PC-3 (cell line): ENCODE measurements around the gene SMYD3. TPM values are rescaled to one million over a fixed set of nuclear protein-coding genes. Genes with fewer than 3 reads are reported as not detected.

Experiments used
- ATAC-seq: fragments of 200-7000 bp; cut with Tn5 transposase; 2 replicates; pipeline ENCODE4 v1.9.1; 2020; ENCODE audit warnings: mild to moderate bottlenecking, moderate library complexity
- BruUV-seq: library from RNA; stranded (reverse); fragments of 400-500 nt; replicated peaks from 2 replicates; lab custom pipeline; 2021; lab: Mats Ljungman, UMichigan
- CTCF ChIA-PET: fragments of 300-600 bp; sonication (Branson Sonifier 250); formaldehyde crosslinking; loops from one replicate; lab custom pipeline; 2022; ENCODE audit warnings: antibody characterized with exemption; lab: Charles Lee
- POLR2A ChIA-PET: fragments of 300-600 bp; sonication (Branson Sonifier 250); formaldehyde crosslinking; loops from one replicate; lab custom pipeline; 2022; ENCODE audit warnings: antibody characterized with exemption; ENCODE audit not compliant: unreplicated experiment; lab: Charles Lee
- DNase-seq: peaks from one replicate; pipeline ENCODE4 v3.0.0-alpha.2; 2015
- H2AFZ ChIP-seq: fragments of 300-600 bp; sonication (generic); 2 replicates; pipeline ENCODE4 v1.6.0; 2016; ENCODE audit warnings: antibody characterized with exemption, low read length
- H3F3A ChIP-seq: fragments of 300-600 bp; sonication (generic); one replicate; pipeline ENCODE4 v1.6.0; 2017; ENCODE audit warnings: antibody characterized with exemption, low read length, control low read depth, mild to moderate bottlenecking; ENCODE audit not compliant: unreplicated experiment
- H3K27ac ChIP-seq: fragments of 300-600 bp; sonication (generic); 2 replicates; pipeline ENCODE4 v1.5.1; 2016; ENCODE audit warnings: mild to moderate bottlenecking, low read length
- H3K27me3 ChIP-seq: fragments of 300-600 bp; sonication (generic); 2 replicates; pipeline ENCODE4 v1.6.1; 2016; ENCODE audit warnings: low read length, mixed read lengths
- H3K36me3 ChIP-seq: fragments of 300-600 bp; sonication (generic); 2 replicates; pipeline ENCODE4 v1.6.1; 2016; ENCODE audit warnings: low read depth, mixed run types, low read length, mixed read lengths
- H3K4me1 ChIP-seq: fragments of 300-600 bp; sonication (generic); 2 replicates; pipeline ENCODE4 v1.5.1; 2016; ENCODE audit warnings: low read length; ENCODE audit not compliant: insufficient read depth
- H3K4me2 ChIP-seq: fragments of 300-600 bp; sonication (generic); 2 replicates; pipeline ENCODE4 v1.6.0; 2016; ENCODE audit warnings: low read length
- H3K4me3 ChIP-seq: fragments of 300-600 bp; sonication (generic); 2 replicates; pipeline ENCODE4 v1.5.1; 2016; ENCODE audit warnings: mild to moderate bottlenecking, low read length, mixed read lengths
- H3K79me2 ChIP-seq: fragments of 300-600 bp; sonication (generic); 2 replicates; pipeline ENCODE4 v1.6.1; 2017; ENCODE audit warnings: low read length, mixed read lengths
- H3K9ac ChIP-seq: fragments of 300-600 bp; sonication (generic); 2 replicates; pipeline ENCODE4 v1.6.0; 2016; ENCODE audit warnings: mild to moderate bottlenecking, low read length
- H3K9me2 ChIP-seq: fragments of 300-600 bp; sonication (generic); replicated peaks from 2 replicates; pipeline ENCODE4 v1.6.1; 2016; ENCODE audit warnings: mixed run types, low read length, mixed read lengths
- H3K9me3 ChIP-seq: fragments of 300-600 bp; sonication (generic); 2 replicates; pipeline ENCODE4 v1.6.1; 2016; ENCODE audit warnings: low read length, mixed read lengths
- H4K20me1 ChIP-seq: fragments of 300-600 bp; sonication (generic); 2 replicates; pipeline ENCODE4 v1.6.1; 2016; ENCODE audit warnings: low read length, mixed read lengths
- CTCF ChIP-seq: fragments of 300-600 bp; sonication (generic); conservative IDR thresholded peaks from 2 replicates; pipeline ENCODE4 v1.5.1; 2017; ENCODE audit warnings: antibody characterized with exemption, low read depth, mild to moderate bottlenecking, low read length
- EZH2 ChIP-seq: fragments of 300-600 bp; sonication (generic); IDR thresholded peaks from one replicate; pipeline ENCODE4 v1.6.1; 2017; ENCODE audit warnings: antibody characterized with exemption, mild to moderate bottlenecking, low read length; ENCODE audit not compliant: unreplicated experiment
- EZH2phosphoT487 ChIP-seq: fragments of 300-600 bp; sonication (generic); IDR thresholded peaks from 2 replicates; pipeline ENCODE4 v1.6.1; 2018; ENCODE audit warnings: mild to moderate bottlenecking, antibody characterized with exemption, low read length, borderline replicate concordance
- intact Hi-C: fragments of 100-400 bp; cut with micrococcal nuclease; formaldehyde crosslinking; loops from 2 replicates; pipeline ENCODE4 v1.9.0; 2023
- total RNA-seq: library from RNA; depleted of rRNA; stranded (reverse); fragments of >200 nt; gene quantifications from 2 replicates; pipeline ENCODE4 v1.2.3, GENCODE V29; 2014

Gene SMYD3
- total RNA-seq, 1 experiment from 2014 or later: 33.0 TPM

GRCh38 chr1:245915406-245915805 is 591.7 kb downstream of the SMYD3 start:
- no peak overlapping the region for H3K4me2 ChIP-seq
- intact Hi-C loops: no loop called here
- POLR2A ChIA-PET: no interaction called here
- BruUV-seq: no TSS peak
- H3K27ac ChIP-seq: no peak overlapping the region
- ATAC-seq (no peak), DNase-seq (no peak)
- no peaks in the 10 kb centered on the region for H3K79me2 ChIP-seq
- H3K9ac ChIP-seq: no peak overlapping the region
- TF ChIP-seq EZH2phosphoT487: no peak
- H3K4me1 ChIP-seq: no peaks in the 10 kb centered on the region
- no peaks in the 10 kb centered on the region for H3K9me2 ChIP-seq
- H3K27me3 ChIP-seq: no peaks in the 10 kb centered on the region
- H3K9me3 ChIP-seq: no peaks in the 10 kb centered on the region
- no peak overlapping the region for H3K4me3 ChIP-seq
- no peaks in the 10 kb centered on the region for H3F3A ChIP-seq
- no peak overlapping the region for H2AFZ ChIP-seq
- CTCF ChIA-PET: no interaction called here
- H4K20me1 ChIP-seq: no peaks in the 10 kb centered on the region
- H3K36me3 ChIP-seq: peaks cover 4% of the 10 kb centered on the region; the same call in 1 of the 2 replicates

- no TSS peak for BruUV-seq
- CTCF ChIA-PET: no interaction called here
Measured at GRCh38 chr1:245908543-245908942, 598.5 kb downstream of the SMYD3 start.

GRCh38 chr1:245906207-245906606 is 600.9 kb downstream of the SMYD3 start:
- intact Hi-C loops: no loop called here

More at GRCh38 chr1:245908543-245908942, 598.5 kb downstream of the SMYD3 start:
- Histone ChIP-seq H3K4me3 (no peak overlapping the region), H3K4me2 (no peak overlapping the region), H2AFZ (no peak overlapping the region), H3K4me1 (no peaks in the 10 kb centered on the region), H3K79me2 (no peaks in the 10 kb centered on the region), H4K20me1 (no peaks in the 10 kb centered on the region), H3K27ac (no peak overlapping the region), H3K9me3 (no peaks in the 10 kb centered on the region), H3K27me3 (no peaks in the 10 kb centered on the region), H3F3A (no peaks in the 10 kb centered on the region), H3K9me2 (no peaks in the 10 kb centered on the region), H3K36me3 (no peaks in the 10 kb centered on the region), H3K9ac (no peak overlapping the region)
- ATAC-seq: no peak
- DNase-seq: no peak
- POLR2A ChIA-PET: no interaction called here
- intact Hi-C loops: no loop called here
- TF ChIP-seq EZH2phosphoT487 (no peak), EZH2 (no peak), CTCF (no peak)

More at GRCh38 chr1:245906207-245906606, 600.9 kb downstream of the SMYD3 start:
- no peaks in the 10 kb centered on the region for H3K79me2 ChIP-seq
- H3K4me2 ChIP-seq: no peak overlapping the region
- POLR2A ChIA-PET: no interaction called here
- no peaks in the 10 kb centered on the region for H3F3A ChIP-seq
- no peak overlapping the region for H3K9ac ChIP-seq
- TF ChIP-seq EZH2 (no peak), EZH2phosphoT487 (no peak), CTCF (no peak)
- no peaks in the 10 kb centered on the region for H3K9me3 ChIP-seq
- no peaks in the 10 kb centered on the region for H3K36me3 ChIP-seq
- H3K4me1 ChIP-seq: no peaks in the 10 kb centered on the region
- DNase-seq: no peak
- H4K20me1 ChIP-seq: no peaks in the 10 kb centered on the region
- no peaks in the 10 kb centered on the region for H3K27me3 ChIP-seq
- BruUV-seq: no TSS peak
- no peaks in the 10 kb centered on the region for H3K9me2 ChIP-seq
- no peak overlapping the region for H3K4me3 ChIP-seq
- no peak overlapping the region for H3K27ac ChIP-seq
- CTCF ChIA-PET: no interaction called here
- no peak for ATAC-seq
- no peak overlapping the region for H2AFZ ChIP-seq
